Mesodermal cell (in vitro differentiated cells): ENCODE data around the gene C1orf53.
A peak's percentile ranks its signal among the peaks of the same experiment; 100 is the strongest.

ENCODE experiments used
- H3K27ac ChIP-seq: 2 replicates; pipeline ENCODE4 v1.7.0; 2013; ENCODE audit warnings: mild to moderate bottlenecking, low read depth, low read length, moderate library complexity; ENCODE audit not compliant: severe bottlenecking
- H3K36me3 ChIP-seq: 2 replicates; pipeline ENCODE4 v1.7.1; 2013; ENCODE audit warnings: mild to moderate bottlenecking, low read length, moderate library complexity; ENCODE audit not compliant: control insufficient read depth, insufficient read depth
- H3K4me1 ChIP-seq: one replicate; pipeline ENCODE4 v1.7.1; 2013; ENCODE audit warnings: mild to moderate bottlenecking, low read length; ENCODE audit not compliant: insufficient read depth, control insufficient read depth, poor library complexity, severe bottlenecking
- H3K4me3 ChIP-seq: 2 replicates; pipeline ENCODE4 v1.7.0; 2013; ENCODE audit warnings: low read length, control low read depth, mild to moderate bottlenecking; ENCODE audit not compliant: insufficient read depth, poor library complexity, severe bottlenecking; ENCODE audit errors: extremely low read depth
- H3K9me3 ChIP-seq: 2 replicates; pipeline ENCODE4 v1.7.1; 2013; ENCODE audit warnings: mild to moderate bottlenecking, low read length, moderate library complexity; ENCODE audit not compliant: control insufficient read depth
- WGBS, 2 experiments: methylation state at CpG; one replicate each; pipeline ENCODE4 v1.1.5; 2013; ENCODE audit warnings: missing lambda C conversion rate in 2 of 2; ENCODE audit not compliant: insufficient coverage in 2 of 2; 5-methylcytosine and 5-hydroxymethylcytosine counted together

The C1orf53 gene

GRCh38 chr1:197915260-197915861 is 12.9 kb downstream of the C1orf53 start:
- Histone ChIP-seq H3K4me1 (peaks cover 35% of the 10 kb centered on the region), H3K9me3 (no peaks in the 10 kb centered on the region), H3K27ac (no peak overlapping the region), H3K4me3 (peak overlapping the region; percentile 24), H3K36me3 (no peaks in the 10 kb centered on the region)
- WGBS, 2 experiments = 0 to 2% methylated on average over 5 to 6 of the region's 7 CpGs

GRCh38 chr1:197915862-197916499 is 13.6 kb downstream of the C1orf53 start:
- WGBS, 2 experiments = 1 to 2% methylated on average over 24 to 39 of the region's 42 CpGs
- Histone ChIP-seq H3K4me1 (peaks cover 35% of the 10 kb centered on the region), H3K4me3 (peak overlapping the region; percentile 24), H3K9me3 (no peaks in the 10 kb centered on the region), H3K27ac (no peak overlapping the region), H3K36me3 (no peaks in the 10 kb centered on the region)

- Histone ChIP-seq H3K27ac (no peak overlapping the region), H3K4me3 (peak overlapping the region; percentile 24), H3K9me3 (no peaks in the 10 kb centered on the region), H3K36me3 (no peaks in the 10 kb centered on the region), H3K4me1 (peaks cover 34% of the 10 kb centered on the region)
- WGBS, 2 experiments = 2 to 11% methylated on average over 5 to 9 of the region's 11 CpGs
Observed at GRCh38 chr1:197916500-197916983, 14.1 kb downstream of the C1orf53 start.

- WGBS, 2 experiments = 1% methylated on average over 46 to 47 of the region's 64 CpGs
- Histone ChIP-seq H3K27ac (no peak overlapping the region), H3K4me1 (peaks cover 28% of the 10 kb centered on the region), H3K36me3 (no peaks in the 10 kb centered on the region), H3K9me3 (no peaks in the 10 kb centered on the region), H3K4me3 (no peak overlapping the region)
Observed at GRCh38 chr1:197917805-197918651, 15.6 kb downstream of the C1orf53 start.

- WGBS, 2 experiments = 4 to 5% methylated on average over 10 to 11 of the region's 16 CpGs
- Histone ChIP-seq H3K36me3 (no peaks in the 10 kb centered on the region), H3K4me1 (peaks cover 26% of the 10 kb centered on the region), H3K4me3 (no peak overlapping the region), H3K27ac (no peak overlapping the region), H3K9me3 (no peaks in the 10 kb centered on the region)
Observed at GRCh38 chr1:197918807-197919345, 16.4 kb downstream of the C1orf53 start.

- H3K27ac ChIP-seq = no peak overlapping the region
- H3K9me3 ChIP-seq = no peaks in the 10 kb centered on the region
- 2 to 5% methylated on average over 23 to 27 of the region's 35 CpGs for WGBS, 2 experiments
- H3K4me1 ChIP-seq = peaks cover 26% of the 10 kb centered on the region
- H3K36me3 ChIP-seq = no peaks in the 10 kb centered on the region
- no peak overlapping the region for H3K4me3 ChIP-seq
Observed at GRCh38 chr1:197919346-197920066, 17.1 kb downstream of the C1orf53 start.

- Histone ChIP-seq H3K4me1 (peaks cover 21% of the 10 kb centered on the region), H3K36me3 (no peaks in the 10 kb centered on the region), H3K27ac (no peak overlapping the region), H3K4me3 (no peak overlapping the region), H3K9me3 (no peaks in the 10 kb centered on the region)
- WGBS, 2 experiments = 0% methylated on average over 4 to 5 of the region's 11 CpGs
Observed at GRCh38 chr1:197920067-197920396, 17.6 kb downstream of the C1orf53 start.

- Histone ChIP-seq H3K36me3 (no peaks in the 10 kb centered on the region), H3K4me3 (no peak overlapping the region), H3K4me1 (peaks cover 16% of the 10 kb centered on the region), H3K9me3 (no peaks in the 10 kb centered on the region), H3K27ac (no peak overlapping the region)
- WGBS, 2 experiments = 6 to 7% methylated on average over 8 of the region's 19 CpGs
Observed at GRCh38 chr1:197920414-197921117, 18.1 kb downstream of the C1orf53 start.

GRCh38 chr1:197921235-197922069 is 19.0 kb downstream of the C1orf53 start:
- Histone ChIP-seq H3K4me1 (peaks cover 10% of the 10 kb centered on the region), H3K4me3 (no peak overlapping the region), H3K36me3 (no peaks in the 10 kb centered on the region), H3K27ac (no peak overlapping the region), H3K9me3 (no peaks in the 10 kb centered on the region)
- WGBS, 2 experiments = 4 to 5% methylated on average over 15 to 21 of the region's 33 CpGs
